Mesendoderm (in vitro differentiated cells): ENCODE results near the gene IER5.

Source experiments
- DNase-seq: peaks from one replicate; pipeline ENCODE4 v3.0.0; 2013
- H2AK5ac ChIP-seq: 2 replicates; pipeline ENCODE4 v1.6.1; 2013; ENCODE audit warnings: low read length, inconsistent platforms
- H2BK120ac ChIP-seq: 2 replicates; pipeline ENCODE4 v1.6.1; 2013; ENCODE audit warnings: low read depth, mild to moderate bottlenecking, low read length, moderate library complexity, mixed read lengths
- H2BK15ac ChIP-seq: replicated peaks from 2 replicates; pipeline ENCODE4 v1.6.1; 2013; ENCODE audit warnings: low read depth, mild to moderate bottlenecking, moderate library complexity
- H2BK5ac ChIP-seq: 2 replicates; pipeline ENCODE4 v1.6.1; 2013; ENCODE audit warnings: low read length, inconsistent platforms
- H3K18ac ChIP-seq: 2 replicates; pipeline ENCODE4 v1.6.1; 2013; ENCODE audit warnings: mild to moderate bottlenecking, low read length, mixed read lengths
- H3K23ac ChIP-seq: one replicate; pipeline ENCODE4 v1.6.1; 2013; ENCODE audit warnings: low read length
- H3K27ac ChIP-seq: 2 replicates; pipeline ENCODE4 v1.5.1; 2013; ENCODE audit warnings: low read depth, mild to moderate bottlenecking, inconsistent platforms, low read length, moderate library complexity
- H3K27me3 ChIP-seq: 2 replicates; pipeline ENCODE4 v1.6.1; 2013; ENCODE audit warnings: low read length, control low read depth, mild to moderate bottlenecking, inconsistent platforms; ENCODE audit not compliant: insufficient read depth, poor library complexity
- H3K36me3 ChIP-seq: 2 replicates; pipeline ENCODE4 v1.6.1; 2013; ENCODE audit warnings: low read length, inconsistent platforms; ENCODE audit not compliant: control insufficient read depth, insufficient read depth
- H3K4ac ChIP-seq: one replicate; pipeline ENCODE4 v1.6.1; 2013; ENCODE audit warnings: low read depth, mild to moderate bottlenecking, low read length, moderate library complexity
- H3K4me1 ChIP-seq: 2 replicates; pipeline ENCODE4 v1.6.1; 2013; ENCODE audit warnings: low read depth, low read length, inconsistent platforms; ENCODE audit not compliant: control insufficient read depth
- H3K4me2 ChIP-seq: 2 replicates; pipeline ENCODE4 v1.6.1; 2013; ENCODE audit warnings: low read length
- H3K4me3 ChIP-seq: 2 replicates; pipeline ENCODE4 v1.5.1; 2013; ENCODE audit warnings: mild to moderate bottlenecking, low read length
- H3K56ac ChIP-seq: one replicate; pipeline ENCODE4 v1.6.1; 2013; ENCODE audit warnings: low read length
- H3K79me1 ChIP-seq: 2 replicates; pipeline ENCODE4 v1.6.1; 2013; ENCODE audit warnings: low read length, inconsistent platforms
- H3K79me2 ChIP-seq: 2 replicates; pipeline ENCODE4 v1.6.1; 2013; ENCODE audit warnings: mild to moderate bottlenecking, low read length; ENCODE audit not compliant: control insufficient read depth, insufficient read depth
- H3K9ac ChIP-seq: 2 replicates; pipeline ENCODE4 v1.6.1; 2013; ENCODE audit warnings: low read length, inconsistent platforms
- H4K5ac ChIP-seq: one replicate; pipeline ENCODE4 v1.6.1; 2013; ENCODE audit warnings: low read length
- H4K8ac ChIP-seq: one replicate; pipeline ENCODE4 v1.6.1; 2013; ENCODE audit warnings: low read depth, mild to moderate bottlenecking, control low read depth, low read length, moderate library complexity
- WGBS: extraction: QIAGEN DNeasy Blood & Tissue Kit; methylation state at CpG from one replicate; pipeline ENCODE4 v1.1.7; 2013; ENCODE audit warnings: low lambda C conversion rate, missing lambda C conversion rate; ENCODE audit not compliant: insufficient coverage; ENCODE audit errors: extremely low coverage; 5-methylcytosine and 5-hydroxymethylcytosine counted together

Gene IER5

GRCh38 chr1:181105134-181106021 lies 16.9 kb downstream of the IER5 start:
- WGBS: no CpG with 5 or more reads among the region's 104 CpGs
- peak overlapping the region; percentile 95 for H3K18ac ChIP-seq
- peak overlapping the region; percentile 3 for H4K8ac ChIP-seq
- H3K4ac ChIP-seq: no peak overlapping the region
- peak overlapping the region; percentile 85 for H3K4me2 ChIP-seq
- H3K56ac ChIP-seq: peak overlapping the region; percentile 83
- H3K79me2 ChIP-seq: no peaks in the 10 kb centered on the region
- no peak overlapping the region for H2AK5ac ChIP-seq
- H3K27me3 ChIP-seq: peaks cover 2% of the 10 kb centered on the region
- H3K36me3 ChIP-seq: no peaks in the 10 kb centered on the region
- H2BK120ac ChIP-seq: no peak overlapping the region
- no peak overlapping the region for H2BK15ac ChIP-seq
- DNase-seq: peak; percentile 93
- peaks cover 13% of the 10 kb centered on the region for H3K4me1 ChIP-seq
- H3K27ac ChIP-seq: peak overlapping the region; percentile 75
- peak overlapping the region; percentile 80 for H3K9ac ChIP-seq
- peak overlapping the region; percentile 65 for H2BK5ac ChIP-seq
- no peak overlapping the region for H3K23ac ChIP-seq
- no peak overlapping the region for H4K5ac ChIP-seq
- H3K79me1 ChIP-seq: no peaks in the 10 kb centered on the region
- H3K4me3 ChIP-seq: peak overlapping the region; percentile 38

- Histone ChIP-seq H3K79me2 (no peaks in the 10 kb centered on the region), H3K27me3 (peaks cover 2% of the 10 kb centered on the region), H3K79me1 (no peaks in the 10 kb centered on the region), H4K8ac (no peak overlapping the region), H3K4me2 (peak overlapping the region; percentile 76), H3K36me3 (no peaks in the 10 kb centered on the region), H2BK15ac (no peak overlapping the region), H3K4me3 (no peak overlapping the region), H2BK5ac (no peak overlapping the region), H2AK5ac (no peak overlapping the region), H3K23ac (no peak overlapping the region), H3K4me1 (peaks cover 10% of the 10 kb centered on the region), H3K9ac (peak overlapping the region; percentile 8), H4K5ac (no peak overlapping the region), H3K4ac (no peak overlapping the region), H3K27ac (no peak overlapping the region), H3K18ac (no peak overlapping the region), H3K56ac (peak overlapping the region; percentile 75), H2BK120ac (no peak overlapping the region)
- WGBS: no CpG with 5 or more reads among the region's 3 CpGs
- DNase-seq: no peak
Observed at GRCh38 chr1:181106022-181106312, 17.5 kb downstream of the IER5 start.

GRCh38 chr1:181106479-181106878 lies 18.0 kb downstream of the IER5 start:
- H3K27ac ChIP-seq: no peak overlapping the region
- DNase-seq: no peak
- H3K36me3 ChIP-seq: no peaks in the 10 kb centered on the region
- H4K8ac ChIP-seq: no peak overlapping the region
- H2AK5ac ChIP-seq: no peak overlapping the region
- H4K5ac ChIP-seq: no peak overlapping the region
- H2BK120ac ChIP-seq: no peak overlapping the region
- H3K4me2 ChIP-seq: no peak overlapping the region
- peaks cover 2% of the 10 kb centered on the region for H3K27me3 ChIP-seq
- H3K18ac ChIP-seq: no peak overlapping the region
- no CpG with 5 or more reads among the region's 6 CpGs for WGBS
- no peak overlapping the region for H2BK15ac ChIP-seq
- no peak overlapping the region for H3K23ac ChIP-seq
- H3K4me3 ChIP-seq: no peak overlapping the region
- no peak overlapping the region for H2BK5ac ChIP-seq
- peaks cover 8% of the 10 kb centered on the region for H3K4me1 ChIP-seq
- no peaks in the 10 kb centered on the region for H3K79me1 ChIP-seq
- H3K4ac ChIP-seq: peak overlapping the region; percentile 39
- no peak overlapping the region for H3K9ac ChIP-seq
- H3K79me2 ChIP-seq: no peaks in the 10 kb centered on the region
- H3K56ac ChIP-seq: no peak overlapping the region

GRCh38 chr1:181107711-181108110 lies 19.2 kb downstream of the IER5 start:
- H3K18ac ChIP-seq: peak overlapping the region; percentile 47
- H3K27me3 ChIP-seq: peaks cover 2% of the 10 kb centered on the region
- H2BK5ac ChIP-seq: no peak overlapping the region
- peaks cover 6% of the 10 kb centered on the region for H3K4me1 ChIP-seq
- H2BK15ac ChIP-seq: no peak overlapping the region
- no peaks in the 10 kb centered on the region for H3K79me1 ChIP-seq
- H2BK120ac ChIP-seq: no peak overlapping the region
- H3K9ac ChIP-seq: no peak overlapping the region
- no peaks in the 10 kb centered on the region for H3K79me2 ChIP-seq
- H3K56ac ChIP-seq: no peak overlapping the region
- DNase-seq: no peak
- H3K36me3 ChIP-seq: no peaks in the 10 kb centered on the region
- no peak overlapping the region for H3K27ac ChIP-seq
- no peak overlapping the region for H3K23ac ChIP-seq
- WGBS: no CpG with 5 or more reads among the region's 2 CpGs
- no peak overlapping the region for H4K5ac ChIP-seq
- H4K8ac ChIP-seq: no peak overlapping the region
- H2AK5ac ChIP-seq: no peak overlapping the region
- no peak overlapping the region for H3K4me2 ChIP-seq
- H3K4me3 ChIP-seq: no peak overlapping the region
- H3K4ac ChIP-seq: no peak overlapping the region

GRCh38 chr1:181108304-181108867 lies 19.9 kb downstream of the IER5 start:
- no CpG with 5 or more reads among the region's 7 CpGs for WGBS
- Histone ChIP-seq H3K4me1 (peaks cover 7% of the 10 kb centered on the region), H3K4ac (no peak overlapping the region), H3K27me3 (peaks cover 2% of the 10 kb centered on the region), H2AK5ac (no peak overlapping the region), H2BK5ac (no peak overlapping the region), H3K4me2 (no peak overlapping the region), H3K56ac (no peak overlapping the region), H4K5ac (no peak overlapping the region), H3K23ac (no peak overlapping the region), H3K36me3 (no peaks in the 10 kb centered on the region), H3K18ac (no peak overlapping the region), H3K9ac (no peak overlapping the region), H4K8ac (no peak overlapping the region), H2BK15ac (no peak overlapping the region), H3K4me3 (no peak overlapping the region), H2BK120ac (no peak overlapping the region), H3K27ac (no peak overlapping the region), H3K79me1 (no peaks in the 10 kb centered on the region), H3K79me2 (no peaks in the 10 kb centered on the region)
- DNase-seq: no peak
